DOHH2 (cell line): ENCODE results near the gene SAC3D1.

Source experiments
- EZH2phosphoT487 ChIP-seq: fragments of 200-600 bp; sonication (generic); IDR thresholded peaks from 2 replicates; pipeline ENCODE4 v1.6.1; 2017; ENCODE audit warnings: borderline replicate concordance, mild to moderate bottlenecking, antibody characterized with exemption, low read length, moderate library complexity, mixed read lengths
- TF ChIP-seq, protein P1 (sequence below): fragments of 200-600 bp; sonication (generic); IDR thresholded peaks from one replicate; pipeline ENCODE4 v1.5.1; 2014; ENCODE audit warnings: antibody characterized with exemption, mild to moderate bottlenecking, low read depth, low read length; ENCODE audit not compliant: poor library complexity, severe bottlenecking

DNA sequence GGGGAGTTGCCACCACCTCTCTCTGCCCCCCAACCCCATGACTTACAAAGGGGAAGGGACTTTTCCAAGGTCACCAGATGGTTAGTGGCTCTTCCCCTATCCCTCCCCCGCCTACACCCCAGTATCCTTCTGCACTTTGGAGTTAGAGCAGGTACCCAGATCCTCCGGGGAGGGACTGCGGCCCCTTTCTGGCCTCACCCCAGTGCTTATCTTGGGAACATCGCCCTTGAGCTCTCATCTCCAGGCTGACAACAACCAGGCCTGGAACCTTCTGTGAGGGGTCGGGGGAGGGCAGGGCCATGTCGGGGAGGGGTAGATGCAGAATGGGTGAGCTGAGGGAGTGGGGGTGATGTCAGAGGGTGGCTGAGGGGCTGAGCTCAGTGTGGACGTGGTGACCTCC is 24.8 kb downstream of the SAC3D1 start:
- TF ChIP-seq, protein P1, sequence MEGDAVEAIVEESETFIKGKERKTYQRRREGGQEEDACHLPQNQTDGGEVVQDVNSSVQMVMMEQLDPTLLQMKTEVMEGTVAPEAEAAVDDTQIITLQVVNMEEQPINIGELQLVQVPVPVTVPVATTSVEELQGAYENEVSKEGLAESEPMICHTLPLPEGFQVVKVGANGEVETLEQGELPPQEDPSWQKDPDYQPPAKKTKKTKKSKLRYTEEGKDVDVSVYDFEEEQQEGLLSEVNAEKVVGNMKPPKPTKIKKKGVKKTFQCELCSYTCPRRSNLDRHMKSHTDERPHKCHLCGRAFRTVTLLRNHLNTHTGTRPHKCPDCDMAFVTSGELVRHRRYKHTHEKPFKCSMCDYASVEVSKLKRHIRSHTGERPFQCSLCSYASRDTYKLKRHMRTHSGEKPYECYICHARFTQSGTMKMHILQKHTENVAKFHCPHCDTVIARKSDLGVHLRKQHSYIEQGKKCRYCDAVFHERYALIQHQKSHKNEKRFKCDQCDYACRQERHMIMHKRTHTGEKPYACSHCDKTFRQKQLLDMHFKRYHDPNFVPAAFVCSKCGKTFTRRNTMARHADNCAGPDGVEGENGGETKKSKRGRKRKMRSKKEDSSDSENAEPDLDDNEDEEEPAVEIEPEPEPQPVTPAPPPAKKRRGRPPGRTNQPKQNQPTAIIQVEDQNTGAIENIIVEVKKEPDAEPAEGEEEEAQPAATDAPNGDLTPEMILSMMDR = no peak
- no peak for TF ChIP-seq EZH2phosphoT487
